Smooth muscle cell of the umbilical artery (primary cell): Measurements from ENCODE around the gene FAM187B. TPM values are rescaled to one million over a fixed set of nuclear protein-coding genes. Genes with fewer than 3 reads are reported as not detected.

Experiments
- total RNA-seq: library from RNA; depleted of rRNA; stranded (reverse); fragments of >200 nt; gene quantifications from 2 replicates; pipeline ENCODE4 v1.2.3, GENCODE V29; 2014

FAM187B gene
- total RNA-seq, result not detected in 2 replicates

GRCh38 chr19:35228177-35228930 lies at the start of gene FAM187B:
FAM187B (minus strand) TSS chr19:35228739; CDS start chr19:35228680, 59 bp downstream.

GRCh38 chr19:35268536-35269437 lies 40.2 kb upstream of the FAM187B start, which contains the start of gene USF2:
USF2 (plus strand) TSS chr19:35268962; CDS start chr19:35269102, 140 bp downstream.

GRCh38 chr19:35248310-35249145 lies 20.0 kb upstream of the FAM187B start, which contains the start of gene LSR:
LSR (plus strand) TSS chr19:35249002; CDS start chr19:35249023, 21 bp downstream.

Other genes with a start within 250 kb of the FAM187B start
- gene GRAMD1A, start 228.4 kb downstream of the FAM187B start, total RNA-seq, result 27.0 and 43.5 TPM in 2 replicates
- gene SCN1B, start 198.3 kb downstream of the FAM187B start, total RNA-seq, result 5.5 and 5.6 TPM in 2 replicates
- not detected in 2 replicates for gene HPN, start 187.0 kb downstream of the FAM187B start, total RNA-seq
- not detected in 2 replicates for gene FXYD3, start 112.9 kb downstream of the FAM187B start, total RNA-seq
- under 0.01 and 0.05 TPM in 2 replicates for gene LGI4, start 93.7 kb downstream of the FAM187B start, total RNA-seq
- gene FXYD1, start 89.9 kb downstream of the FAM187B start, total RNA-seq, result 2.1 TPM in 1 of 2 replicates, not detected in the other
- not detected in 2 replicates for gene FXYD7, start 85.5 kb downstream of the FAM187B start, total RNA-seq
- gene FXYD5, start 74.0 kb downstream of the FAM187B start, total RNA-seq, result 17.2 and 30.4 TPM in 2 replicates
- 0.46 and 0.59 TPM in 2 replicates for gene LSR, start 20.3 kb upstream of the FAM187B start, total RNA-seq
- 45.1 and 52.6 TPM in 2 replicates for gene USF2, start 40.2 kb upstream of the FAM187B start, total RNA-seq
- gene HAMP, start 53.8 kb upstream of the FAM187B start, total RNA-seq, result not detected in 2 replicates
- gene MAG, start 63.4 kb upstream of the FAM187B start, total RNA-seq, result not detected in 2 replicates
- gene CD22, start 100.4 kb upstream of the FAM187B start, total RNA-seq, result 0.55 TPM in 1 of 2 replicates, not detected in the other
- gene FFAR1, start 119.2 kb upstream of the FAM187B start, total RNA-seq, result not detected in 2 replicates
- not detected in 2 replicates for gene FFAR3, start 129.7 kb upstream of the FAM187B start, total RNA-seq
- not detected in 2 replicates for gene GPR42, start 142.3 kb upstream of the FAM187B start, total RNA-seq
- not detected in 2 replicates for gene FFAR2, start 219.5 kb upstream of the FAM187B start, total RNA-seq